Liver (tissue), 9 donors: Measurements from ENCODE around the gene LRP3. TPM values are rescaled to one million over a fixed set of nuclear protein-coding genes. Genes with fewer than 3 reads are reported as not detected.
"Not testable (repeated sequence)": the region's sequence is repeated elsewhere in the genome, so short reads cannot be mapped to it uniquely, and the experiment has no call there.

Experiments used
- DNase-seq: peaks from one replicate; pipeline ENCODE4 v3.0.0-alpha.2; 2017; ENCODE audit warnings: low spot score
- H3K27ac ChIP-seq, 2 donors: one replicate each; pipeline ENCODE4 v1.7.0; 2013; ENCODE audit warnings: inconsistent platforms in 2 of 2, low read length in 2 of 2, control low read depth in 1 of 2, low read depth in 1 of 2, mild to moderate bottlenecking in 1 of 2
- H3K27me3 ChIP-seq, 4 donors: one replicate each; pipeline versions ENCODE4 v1.6.1 to v1.7.0; 2013; ENCODE audit warnings: low read length in 3 of 4, inconsistent platforms in 1 of 4, mild to moderate bottlenecking in 1 of 4, moderate library complexity in 1 of 4; ENCODE audit not compliant: control insufficient read depth in 4 of 4, insufficient read depth in 4 of 4
- H3K36me3 ChIP-seq, 4 donors: one replicate each; pipeline versions ENCODE4 v1.6.1 to v1.7.0; 2013; ENCODE audit warnings: low read length in 3 of 4, mild to moderate bottlenecking in 3 of 4, low read depth in 1 of 4, moderate library complexity in 1 of 4; ENCODE audit not compliant: control insufficient read depth in 4 of 4, insufficient read depth in 3 of 4
- H3K4me1 ChIP-seq, 4 donors: one replicate each; pipeline versions ENCODE4 v1.6.1 to v1.7.0; 2013; ENCODE audit warnings: low read length in 3 of 4, mild to moderate bottlenecking in 3 of 4, moderate library complexity in 1 of 4; ENCODE audit not compliant: control insufficient read depth in 4 of 4, insufficient read depth in 4 of 4
- H3K4me3 ChIP-seq, 3 donors: one replicate each; pipeline versions ENCODE4 v1.6.1 to v1.7.0; 2013; ENCODE audit warnings: low read length in 3 of 3, control low read depth in 1 of 3, low read depth in 1 of 3, mild to moderate bottlenecking in 1 of 3
- H3K9ac ChIP-seq, 2 donors: one replicate each; pipeline ENCODE4 v1.7.0; 2013; ENCODE audit warnings: low read length in 2 of 2, mild to moderate bottlenecking in 2 of 2, moderate library complexity in 2 of 2, control low read depth in 1 of 2, low read depth in 1 of 2
- H3K9me3 ChIP-seq, 4 donors: one replicate each; pipeline versions ENCODE4 v1.6.1 to v1.7.0; 2013; ENCODE audit warnings: low read length in 3 of 4; ENCODE audit not compliant: control insufficient read depth in 4 of 4
- ATF3 ChIP-seq: IDR thresholded peaks from 2 replicates; pipeline ENCODE4 v1.6.1; 2016; ENCODE audit warnings: antibody characterized with exemption
- CTCF ChIP-seq: fragments of 150-350 bp; IDR thresholded peaks from 2 replicates; pipeline ENCODE4 v1.5.1; 2017; ENCODE audit warnings: improper control_type of control experiment, low read depth, low read length; ENCODE audit not compliant: missing input control
- EGR1 ChIP-seq, 2 donors: IDR thresholded peaks; 2 replicates each; pipeline ENCODE4 v1.6.1; 2016 to 2018; ENCODE audit warnings: antibody characterized with exemption in 2 of 2, low read depth in 2 of 2
- FOXA1 ChIP-seq: IDR thresholded peaks from 2 replicates; pipeline ENCODE4 v1.6.1; 2016; ENCODE audit warnings: antibody characterized with exemption
- FOXA2 ChIP-seq: IDR thresholded peaks from 2 replicates; pipeline ENCODE4 v1.6.1; 2016; ENCODE audit warnings: antibody characterized with exemption
- GABPA ChIP-seq, 2 donors: IDR thresholded peaks in 1 of 2; conservative IDR thresholded peaks in 1 of 2; 2 replicates each; pipeline ENCODE4 v1.6.1; 2016; ENCODE audit warnings: antibody characterized with exemption in 2 of 2, mild to moderate bottlenecking in 1 of 2, moderate library complexity in 1 of 2
- HNF4A ChIP-seq, 2 donors: conservative IDR thresholded peaks; 2 replicates each; pipeline ENCODE4 v1.6.1; 2016; ENCODE audit warnings: antibody characterized with exemption in 2 of 2, mild to moderate bottlenecking in 2 of 2
- HNF4G ChIP-seq: IDR thresholded peaks from 2 replicates; pipeline ENCODE4 v1.6.1; 2016; ENCODE audit warnings: antibody characterized with exemption
- MAX ChIP-seq: IDR thresholded peaks from 2 replicates; pipeline ENCODE4 v1.6.1; 2016; ENCODE audit warnings: antibody characterized with exemption
- NR2F2 ChIP-seq: IDR thresholded peaks from 2 replicates; pipeline ENCODE4 v1.6.1; 2016; ENCODE audit warnings: antibody characterized with exemption
- RAD21 ChIP-seq, 2 donors: IDR thresholded peaks; 2 replicates each; pipeline ENCODE4 v1.6.1; 2016; ENCODE audit warnings: antibody characterized with exemption in 2 of 2, mild to moderate bottlenecking in 2 of 2
- SP1 ChIP-seq: IDR thresholded peaks from 2 replicates; pipeline ENCODE4 v1.6.1; 2018; ENCODE audit warnings: antibody characterized with exemption, mild to moderate bottlenecking
- TAF1 ChIP-seq: conservative IDR thresholded peaks from 2 replicates; pipeline ENCODE4 v1.6.1; 2016; ENCODE audit warnings: antibody characterized with exemption, mild to moderate bottlenecking
- YY1 ChIP-seq: IDR thresholded peaks from 2 replicates; pipeline ENCODE4 v1.6.1; 2016; ENCODE audit warnings: antibody characterized with exemption, mild to moderate bottlenecking
- ZBTB33 ChIP-seq: IDR thresholded peaks from 2 replicates; pipeline ENCODE4 v1.6.1; 2016; ENCODE audit warnings: antibody characterized with exemption
- WGBS: extraction: QIAGEN DNeasy Blood & Tissue Kit; methylation state at CpG from one replicate; pipeline ENCODE4 v1.1.7; 2013; 5-methylcytosine and 5-hydroxymethylcytosine counted together
- polyA plus RNA-seq, 2 donors: library from polyadenylated mRNA; stranded (reverse) in 1 of 2; unstranded in 1 of 2; fragments of 200-250 nt in 1 of 2; fragments of >200 nt in 1 of 2; fragmentation: Nextera tagmentation in 1 of 2; extraction: Ambion mirVana in 1 of 2; gene quantifications; one replicate each; pipeline versions ENCODE4 v1.2.1 to v1.2.3, GENCODE V29; 2013 to 2015
- total RNA-seq, 2 donors: library from RNA; depleted of rRNA; stranded (reverse); fragments of >200 nt; gene quantifications; one replicate each; pipeline ENCODE4 v1.2.3, GENCODE V29; 2014
- donor health status: healthy.
- donor health status: healthy.
- donor health status: healthy.
- donor health status: healthy.
- donor health status: healthy.

Gene LRP3
- total and polyA plus RNA-seq, 4 donors: 2.5 to 42.3 (median 15.4) TPM

- 78% methylated on average over 24 of the region's 24 CpGs for WGBS
- Histone ChIP-seq H3K9me3 (no peaks in the 10 kb centered on the region), H3K9ac (peak overlapping the region in 1 of 2 donors; percentile 37), H3K27ac (no peak overlapping the region), H3K36me3 (peaks cover 0 to 18% (median 6%) of the 10 kb centered on the region in 4 donors), H3K27me3 (no peaks in the 10 kb centered on the region), H3K4me1 (peaks cover 2 to 40% (median 30%) of the 10 kb centered on the region in 4 donors), H3K4me3 (no peak overlapping the region)
- no peak for DNase-seq
- TF ChIP-seq NR2F2: no peak
- no peak for TF ChIP-seq HNF4A (conservative IDR thresholded peaks at IDR 0.05)
- TF ChIP-seq RAD21 (IDR thresholded peaks at IDR 0.05): peak in 1 of 2 donors; percentile 60
- TF ChIP-seq ZBTB33: no peak
- TF ChIP-seq CTCF: peak; percentile 24
- TF ChIP-seq ATF3: no peak
- no peak for TF ChIP-seq FOXA1
Observed at GRCh38 chr19:33208904-33209849, 15.0 kb downstream of the LRP3 start.

GRCh38 chr19:33209850-33210230, 15.7 kb downstream of the LRP3 start:
- not testable (repeated sequence) for DNase-seq, H3K4me3 ChIP-seq, H3K27ac ChIP-seq, H3K9me3 ChIP-seq, H3K27me3 ChIP-seq
- WGBS: 95% methylated on average over 7 of the region's 7 CpGs
- H3K9ac ChIP-seq: peak overlapping the region in 1 of 2 donors; percentile 37
- H3K36me3 ChIP-seq: peaks cover 0 to 12% (median 6%) of the 10 kb centered on the region in 4 donors
- peaks cover 2 to 40% (median 30%) of the 10 kb centered on the region in 4 donors for H3K4me1 ChIP-seq

GRCh38 chr19:33210266-33210940, 16.3 kb downstream of the LRP3 start:
- no peak overlapping the region for H3K27ac ChIP-seq
- no peaks in the 10 kb centered on the region for H3K27me3 ChIP-seq
- H3K4me3 ChIP-seq: no peak overlapping the region
- WGBS: 95% methylated on average over 22 of the region's 22 CpGs
- no peak for DNase-seq
- H3K9me3 ChIP-seq: no peaks in the 10 kb centered on the region
- H3K9ac ChIP-seq: no peak overlapping the region
- H3K36me3 ChIP-seq: peaks cover 0 to 7% (median under 1%) of the 10 kb centered on the region in 4 donors
- peaks cover 2 to 40% (median 30%) of the 10 kb centered on the region in 4 donors for H3K4me1 ChIP-seq
- TF ChIP-seq GABPA (IDR thresholded peaks at IDR 0.05 in 1 of 2, conservative IDR thresholded peaks at IDR 0.05 in 1 of 2): no peak
- TF ChIP-seq MAX: no peak
- TF ChIP-seq HNF4G: no peak
- TF ChIP-seq ATF3: no peak
- no peak for TF ChIP-seq EGR1 (IDR thresholded peaks at IDR 0.05; ENCODE audit: low read depth in 2 of 2)
- no peak for TF ChIP-seq SP1
- no peak for TF ChIP-seq FOXA2
- no peak for TF ChIP-seq NR2F2
- TF ChIP-seq ZBTB33: no peak
- TF ChIP-seq CTCF: no peak
- TF ChIP-seq FOXA1: no peak
- no peak for TF ChIP-seq YY1
- no peak for TF ChIP-seq TAF1
